ENCODE results near the gene ASAP2.

Gene ASAP2

DNA sequence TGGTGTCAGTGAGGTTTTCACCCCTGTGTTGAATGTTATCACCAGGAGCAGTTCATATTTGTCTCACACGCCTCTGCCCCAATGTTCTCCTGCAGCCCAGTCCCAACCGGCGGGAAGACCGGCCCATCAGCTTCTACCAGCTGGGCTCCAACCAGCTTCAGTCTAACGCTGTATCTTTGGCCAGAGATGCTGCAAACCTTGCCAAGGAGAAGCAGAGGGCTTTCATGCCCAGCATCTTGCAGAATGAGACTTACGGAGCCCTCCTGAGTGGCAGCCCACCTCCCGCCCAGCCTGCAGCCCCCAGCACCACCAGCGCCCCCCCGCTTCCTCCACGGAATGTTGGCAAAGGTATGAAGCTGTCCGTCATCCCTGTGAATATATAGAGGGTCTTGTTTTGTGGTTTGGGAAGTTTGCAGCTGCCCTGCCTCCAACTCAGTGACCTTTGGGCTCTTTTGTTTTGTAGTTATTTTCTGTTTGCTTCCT, 181.6 kb downstream of the ASAP2 start:
- H3K36me3 ChIP-seq (ENCODE audit: insufficient read depth, low read length), result peaks cover 43% of the 10 kb centered on the region
- no peak overlapping the region for H3K4me2 ChIP-seq (ENCODE audit: insufficient read depth, low read length)
- H4K20me1 ChIP-seq (ENCODE audit: insufficient read depth, low read length), result no peaks in the 10 kb centered on the region
- H3K27me3 ChIP-seq (ENCODE audit: insufficient read depth, low read length, poor library complexity), result no peaks in the 10 kb centered on the region
- H2AFZ ChIP-seq (ENCODE audit: low read depth, low read length), result no peak overlapping the region
- DNase-seq, result no peak
- no peak overlapping the region for H3K4me3 ChIP-seq (ENCODE audit: low read depth in 1 of 2, low read length in 2 of 2)
- no peaks in the 10 kb centered on the region for H3K4me1 ChIP-seq (ENCODE audit: insufficient read depth, low read length)
- ATAC-seq (ENCODE audit: insufficient read depth, low read depth), result no peak
- no peaks in the 10 kb centered on the region for H3K9me3 ChIP-seq (ENCODE audit: insufficient read depth, low read length, severe bottlenecking)
- TF ChIP-seq, protein P1, sequence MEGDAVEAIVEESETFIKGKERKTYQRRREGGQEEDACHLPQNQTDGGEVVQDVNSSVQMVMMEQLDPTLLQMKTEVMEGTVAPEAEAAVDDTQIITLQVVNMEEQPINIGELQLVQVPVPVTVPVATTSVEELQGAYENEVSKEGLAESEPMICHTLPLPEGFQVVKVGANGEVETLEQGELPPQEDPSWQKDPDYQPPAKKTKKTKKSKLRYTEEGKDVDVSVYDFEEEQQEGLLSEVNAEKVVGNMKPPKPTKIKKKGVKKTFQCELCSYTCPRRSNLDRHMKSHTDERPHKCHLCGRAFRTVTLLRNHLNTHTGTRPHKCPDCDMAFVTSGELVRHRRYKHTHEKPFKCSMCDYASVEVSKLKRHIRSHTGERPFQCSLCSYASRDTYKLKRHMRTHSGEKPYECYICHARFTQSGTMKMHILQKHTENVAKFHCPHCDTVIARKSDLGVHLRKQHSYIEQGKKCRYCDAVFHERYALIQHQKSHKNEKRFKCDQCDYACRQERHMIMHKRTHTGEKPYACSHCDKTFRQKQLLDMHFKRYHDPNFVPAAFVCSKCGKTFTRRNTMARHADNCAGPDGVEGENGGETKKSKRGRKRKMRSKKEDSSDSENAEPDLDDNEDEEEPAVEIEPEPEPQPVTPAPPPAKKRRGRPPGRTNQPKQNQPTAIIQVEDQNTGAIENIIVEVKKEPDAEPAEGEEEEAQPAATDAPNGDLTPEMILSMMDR (IDR thresholded peaks at IDR 0.05; ENCODE audit: borderline replicate concordance, extremely low read depth, low read length, poor library complexity, severe bottlenecking), result no peak
- TF ChIP-seq EZH2 (IDR thresholded peaks at IDR 0.05; ENCODE audit: borderline replicate concordance, low read depth, low read length, severe bottlenecking), result no peak
- no peak overlapping the region for H3K27ac ChIP-seq (ENCODE audit: low read length)
- no peaks in the 10 kb centered on the region for H3K79me2 ChIP-seq (ENCODE audit: insufficient read depth, low read length)
- no peak overlapping the region for H3K9ac ChIP-seq (ENCODE audit: low read depth, low read length)

DNA sequence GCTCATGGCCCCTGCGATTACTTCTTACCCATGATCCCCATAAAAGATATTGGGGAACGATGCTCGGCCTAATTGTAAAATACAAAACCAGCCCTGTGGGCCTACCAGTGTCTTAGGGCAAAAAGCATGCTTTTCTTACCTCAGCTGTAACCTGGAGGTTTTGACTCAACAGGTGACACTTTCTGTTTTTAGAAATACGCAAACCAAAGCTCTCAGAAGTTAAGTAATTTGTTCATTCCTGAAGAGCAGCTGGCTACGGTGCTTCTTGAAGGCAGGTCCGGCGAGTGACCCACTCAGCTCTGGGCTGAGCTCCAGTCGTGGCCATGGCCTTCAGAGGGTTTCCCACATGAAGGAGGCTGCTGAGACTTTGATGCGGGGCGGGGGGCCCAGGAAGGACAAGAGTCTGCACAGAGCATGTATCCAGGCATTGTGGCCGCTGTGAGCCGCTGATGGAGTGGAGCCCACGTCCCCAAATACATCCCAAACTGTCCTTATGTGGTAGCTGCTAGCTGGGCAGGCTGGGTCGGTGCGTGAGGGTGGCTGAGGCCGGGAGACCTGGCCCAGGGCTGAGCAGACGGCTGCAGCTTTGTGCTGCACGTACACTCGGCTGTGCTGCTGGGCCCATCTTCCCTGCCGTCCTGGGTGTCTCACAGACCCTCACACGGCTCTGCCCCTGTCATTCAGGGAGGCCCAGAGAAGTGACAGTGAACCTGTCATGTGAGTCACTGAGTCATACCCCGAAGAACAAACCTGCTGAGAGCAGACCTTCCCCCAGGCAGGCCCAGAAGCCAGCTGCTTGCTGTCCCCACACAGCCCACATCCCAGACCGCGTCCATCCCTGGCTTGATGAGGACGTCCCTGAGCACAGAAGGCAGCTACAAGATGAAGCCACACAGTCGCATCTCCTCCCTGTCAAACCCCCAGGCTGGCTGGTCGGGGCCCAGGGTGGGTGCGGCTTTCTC, 182.6 kb downstream of the ASAP2 start:
- no peaks in the 10 kb centered on the region for H3K9me3 ChIP-seq (ENCODE audit: insufficient read depth, low read length, severe bottlenecking)
- no peaks in the 10 kb centered on the region for H3K27me3 ChIP-seq (ENCODE audit: insufficient read depth, low read length, poor library complexity)
- H3K27ac ChIP-seq (ENCODE audit: low read length), result no peak overlapping the region
- DNase-seq (no peak), ATAC-seq (ENCODE audit: insufficient read depth, low read depth) (no peak)
- H3K4me1 ChIP-seq (ENCODE audit: insufficient read depth, low read length), result no peaks in the 10 kb centered on the region
- H3K9ac ChIP-seq (ENCODE audit: low read depth, low read length), result no peak overlapping the region
- peaks cover 49% of the 10 kb centered on the region for H3K36me3 ChIP-seq (ENCODE audit: insufficient read depth, low read length)
- H3K79me2 ChIP-seq (ENCODE audit: insufficient read depth, low read length), result no peaks in the 10 kb centered on the region
- no peak overlapping the region for H2AFZ ChIP-seq (ENCODE audit: low read depth, low read length)
- no peak overlapping the region for H3K4me2 ChIP-seq (ENCODE audit: insufficient read depth, low read length)
- no peaks in the 10 kb centered on the region for H4K20me1 ChIP-seq (ENCODE audit: insufficient read depth, low read length)
- no peak for TF ChIP-seq EZH2 (IDR thresholded peaks at IDR 0.05; ENCODE audit: borderline replicate concordance, low read depth, low read length, severe bottlenecking)
- TF ChIP-seq, protein P1 (IDR thresholded peaks at IDR 0.05; ENCODE audit: borderline replicate concordance, extremely low read depth, low read length, poor library complexity, severe bottlenecking), result no peak
- H3K4me3 ChIP-seq (ENCODE audit: low read depth in 1 of 2, low read length in 2 of 2), result no peak overlapping the region

DNA sequence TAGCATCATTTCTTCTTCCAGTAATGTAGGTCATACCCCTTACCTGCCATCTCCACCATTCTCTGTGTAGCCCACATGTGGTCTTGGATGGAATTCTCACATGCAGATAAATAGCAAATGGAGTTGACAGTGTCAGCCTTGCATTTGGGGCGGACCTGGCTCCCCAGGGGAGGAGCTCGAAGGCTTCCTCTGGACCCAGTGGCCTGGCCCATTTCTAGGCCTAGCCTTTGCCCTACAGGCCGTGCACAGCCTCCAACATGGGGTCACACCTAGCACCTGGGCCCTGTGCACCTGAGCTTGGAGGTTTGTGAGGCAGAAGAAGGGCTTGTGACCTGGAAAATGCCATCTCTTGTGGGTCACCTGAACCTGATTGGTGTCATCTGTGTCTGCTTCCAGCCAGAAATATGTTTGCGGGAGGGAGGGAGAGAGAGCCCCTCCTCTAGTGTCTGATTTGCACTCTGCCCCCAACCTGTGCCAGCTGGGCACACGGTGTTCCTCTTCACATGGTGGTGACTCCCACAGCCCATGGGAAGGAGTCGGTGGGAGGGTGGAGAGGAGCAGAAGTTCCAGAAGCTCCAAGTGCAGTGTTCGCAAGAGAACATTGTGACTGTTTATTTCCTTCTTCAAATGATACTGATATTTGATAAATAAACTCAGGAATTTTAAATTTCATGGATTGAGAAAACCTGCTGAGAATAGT, 183.7 kb downstream of the ASAP2 start:
- Histone ChIP-seq H3K27ac (ENCODE audit: low read length) (no peak overlapping the region), H3K4me2 (ENCODE audit: insufficient read depth, low read length) (no peak overlapping the region), H3K9me3 (ENCODE audit: insufficient read depth, low read length, severe bottlenecking) (no peaks in the 10 kb centered on the region), H3K79me2 (ENCODE audit: insufficient read depth, low read length) (no peaks in the 10 kb centered on the region), H2AFZ (ENCODE audit: low read depth, low read length) (no peak overlapping the region), H3K9ac (ENCODE audit: low read depth, low read length) (no peak overlapping the region), H3K36me3 (ENCODE audit: insufficient read depth, low read length) (peaks cover 54% of the 10 kb centered on the region), H3K4me3 (ENCODE audit: low read depth in 1 of 2, low read length in 2 of 2) (no peak overlapping the region), H3K4me1 (ENCODE audit: insufficient read depth, low read length) (no peaks in the 10 kb centered on the region), H3K27me3 (ENCODE audit: insufficient read depth, low read length, poor library complexity) (no peaks in the 10 kb centered on the region), H4K20me1 (ENCODE audit: insufficient read depth, low read length) (no peaks in the 10 kb centered on the region)
- TF ChIP-seq EZH2 (IDR thresholded peaks at IDR 0.05; ENCODE audit: borderline replicate concordance, low read depth, low read length, severe bottlenecking), result no peak
- TF ChIP-seq, protein P1 (IDR thresholded peaks at IDR 0.05; ENCODE audit: borderline replicate concordance, extremely low read depth, low read length, poor library complexity, severe bottlenecking), result no peak
- no peak for DNase-seq
- ATAC-seq (ENCODE audit: insufficient read depth, low read depth), result no peak
